Epithelial cell of prostate (primary cell): ENCODE data around the gene KAT8.
A peak's percentile ranks its signal among the peaks of the same experiment; 100 is the strongest.
"Not testable (repeated sequence)": the region's sequence is repeated elsewhere in the genome, so short reads cannot be mapped to it uniquely, and the experiment has no call there.

ENCODE experiments used
- DNase-seq: peaks from one replicate; pipeline ENCODE4 v3.0.0-alpha.2; 2011; ENCODE audit warnings: low read depth, low spot score
- H3K27ac ChIP-seq: fragments of 450-650 bp; 2 replicates; pipeline ENCODE4 v1.5.1; 2017; ENCODE audit warnings: mild to moderate bottlenecking

The KAT8 gene

GRCh38 chr16:31083556-31083955 is 33.9 kb upstream of the KAT8 start:
- H3K27ac ChIP-seq: no peak overlapping the region
- no peak for DNase-seq

GRCh38 chr16:31083981-31084380 is 33.5 kb upstream of the KAT8 start:
- H3K27ac ChIP-seq: no peak overlapping the region
- DNase-seq: no peak

- peak overlapping the region; percentile 17 for H3K27ac ChIP-seq
- no peak for DNase-seq
Measured at GRCh38 chr16:31084584-31085302, 32.7 kb upstream of the KAT8 start.

GRCh38 chr16:31085411-31085810 is 32.1 kb upstream of the KAT8 start:
- peak overlapping the region; percentile 17 for H3K27ac ChIP-seq
- no peak for DNase-seq

DNA sequence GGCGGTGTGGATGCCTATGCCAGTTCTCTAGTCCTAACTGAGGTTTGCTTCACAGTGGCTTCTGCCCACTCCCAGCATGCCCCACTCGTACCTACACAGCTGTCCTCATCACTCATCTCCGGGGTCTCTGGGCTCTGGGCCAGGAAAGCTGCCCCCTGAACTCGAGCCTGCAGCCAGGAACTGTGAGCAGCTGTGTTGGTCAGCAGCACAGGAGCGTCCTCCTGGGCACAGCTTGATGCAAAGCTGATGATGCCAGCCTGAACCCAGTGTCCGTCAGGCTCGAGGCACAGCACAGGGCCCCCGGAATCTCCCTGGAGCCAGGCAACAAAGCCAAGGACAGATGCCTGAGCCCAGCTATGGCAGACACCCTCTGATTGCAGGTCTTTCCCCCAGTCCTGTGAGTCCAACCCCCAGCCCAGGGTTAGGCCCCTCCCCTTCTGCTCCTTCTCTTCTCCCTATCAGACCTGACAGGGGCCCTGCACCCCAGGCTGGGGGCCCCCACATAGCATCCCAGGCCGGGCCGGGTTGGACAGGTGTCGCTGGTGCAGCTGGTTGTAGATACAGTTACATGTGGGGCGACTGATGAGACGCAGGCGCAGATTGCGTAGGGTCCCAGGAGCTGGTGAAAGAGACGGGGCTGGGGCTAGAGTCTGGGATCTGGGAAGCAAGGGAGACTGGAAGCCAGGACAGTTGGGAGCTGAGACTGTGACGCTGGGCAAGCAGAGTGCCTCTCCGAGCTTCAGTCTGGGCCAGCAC is 31.4 kb upstream of the KAT8 start:
- DNase-seq: no peak
- no peak overlapping the region for H3K27ac ChIP-seq

DNA sequence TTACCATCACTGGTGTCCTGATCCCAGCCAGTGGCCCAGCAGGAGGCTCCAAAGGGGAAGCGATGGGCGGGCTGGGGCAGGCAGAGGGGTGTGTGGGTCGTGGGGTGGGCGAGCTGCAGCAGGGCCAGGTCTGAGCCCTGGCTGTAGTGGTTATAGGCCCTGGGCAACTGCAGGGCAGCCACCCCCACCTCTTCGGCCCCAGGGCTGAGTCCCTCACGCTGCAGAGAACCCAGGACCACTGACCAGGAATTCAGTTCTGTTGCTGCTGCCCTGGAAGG is 30.9 kb upstream of the KAT8 start:
- H3K27ac ChIP-seq: no peak overlapping the region
- no peak for DNase-seq

DNA sequence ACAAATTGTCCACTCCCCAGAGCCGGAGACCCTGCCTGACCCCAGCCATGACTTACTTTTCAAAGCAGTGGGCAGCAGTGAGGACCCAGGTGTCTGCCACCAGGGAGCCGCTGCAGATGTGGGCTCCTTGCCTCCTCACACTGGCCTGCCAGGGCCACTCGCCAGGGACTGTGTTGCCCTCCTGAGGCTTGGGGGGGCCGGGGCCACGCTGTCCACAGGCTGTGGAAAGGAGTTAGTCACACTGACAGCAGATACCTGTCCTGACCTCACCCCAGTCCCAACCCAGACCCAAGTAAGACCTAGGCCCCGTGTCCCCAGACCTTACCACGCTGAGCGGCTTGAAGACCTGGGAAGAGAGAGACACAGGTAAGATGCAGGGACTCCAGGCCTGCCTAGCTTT is 30.0 kb upstream of the KAT8 start:
- no peak for DNase-seq
- no peak overlapping the region for H3K27ac ChIP-seq

DNA sequence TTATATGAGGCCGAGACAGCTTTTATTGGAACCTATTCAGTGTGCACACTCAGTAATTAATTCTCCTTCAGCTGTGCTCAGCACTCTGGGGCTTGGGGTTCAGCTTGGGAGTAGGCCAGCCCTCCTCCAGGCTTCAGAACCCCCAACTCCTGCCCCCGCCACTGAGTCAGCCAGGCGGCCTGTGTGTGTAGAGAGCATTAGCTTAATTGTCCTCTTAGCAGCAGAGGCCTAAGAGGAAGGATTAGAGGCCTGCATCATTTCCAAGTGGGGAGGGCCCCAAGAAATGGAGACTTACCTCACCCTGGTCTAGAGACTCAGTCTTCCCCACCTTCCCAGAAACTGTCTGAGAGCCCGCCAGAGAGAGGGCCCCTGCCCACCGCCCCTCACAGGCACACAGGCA is 29.5 kb upstream of the KAT8 start:
- no peak for DNase-seq
- H3K27ac ChIP-seq: no peak overlapping the region

DNA sequence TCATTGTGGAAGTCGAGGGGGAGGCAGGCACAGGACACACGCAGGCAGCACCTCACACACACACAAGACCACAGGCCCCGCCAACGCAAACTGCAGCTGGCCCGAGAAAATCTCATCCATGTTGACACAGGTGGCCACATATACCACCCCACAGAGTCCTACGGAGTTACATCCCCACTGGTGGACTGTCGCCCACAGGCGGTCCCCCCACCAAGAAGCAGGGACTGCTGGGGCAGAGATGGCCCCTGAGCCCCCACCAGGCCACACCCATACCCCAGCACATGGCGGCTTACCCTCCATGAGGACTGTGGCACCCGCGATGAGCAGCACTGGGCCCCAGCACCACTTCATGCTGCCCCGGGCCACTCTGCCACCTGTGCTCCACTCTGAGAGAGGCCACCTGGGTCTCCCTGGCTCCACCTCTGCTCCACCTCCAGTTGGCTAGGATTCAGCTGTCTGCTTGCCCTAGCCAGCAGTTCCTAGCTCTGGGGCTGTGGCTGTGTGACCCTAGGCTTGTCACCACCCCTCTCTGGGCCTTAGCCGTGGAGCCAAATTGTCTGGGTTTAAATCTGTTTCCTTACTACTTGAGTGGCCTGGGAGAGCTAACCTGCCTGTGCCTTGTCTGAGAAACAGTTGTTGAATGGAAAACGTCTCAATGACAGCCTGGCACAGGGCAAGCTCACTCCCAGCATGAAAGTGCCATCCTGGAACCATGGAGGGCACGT is 28.8 kb upstream of the KAT8 start, which contains the start of gene PRSS53:
Gene PRSS53, minus strand, starts transcription at position 485 of the 725 bp plus-strand sequence. Its CDS starts 134 bp downstream, at position 351.
- H3K27ac ChIP-seq: no peak within 1 kb of the TSS
- no peak for DNase-seq

DNA sequence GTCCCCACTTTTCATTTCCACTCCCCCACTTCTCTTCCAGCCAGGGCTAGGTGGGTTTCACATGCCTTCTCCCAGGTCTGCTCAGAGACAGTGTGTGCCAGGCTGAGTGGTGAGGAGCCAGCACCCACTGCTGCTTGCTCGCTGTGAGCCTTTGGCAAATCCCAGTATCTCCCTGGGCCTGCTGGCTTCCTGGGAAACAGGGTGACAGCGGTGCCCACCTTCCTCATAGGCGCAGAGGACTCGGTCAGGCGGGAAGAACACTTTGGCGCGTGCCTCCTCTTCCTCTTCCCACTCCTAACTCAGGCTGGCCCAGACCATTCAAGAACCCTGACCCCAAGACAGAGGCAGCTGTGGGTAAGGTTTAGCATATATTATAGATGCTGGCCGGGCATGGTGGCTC is 28.3 kb upstream of the KAT8 start:
- no peak for DNase-seq
- no peak overlapping the region for H3K27ac ChIP-seq

GRCh38 chr16:31090540-31090939 is 26.9 kb upstream of the KAT8 start:
- no peak for DNase-seq
- no peak overlapping the region for H3K27ac ChIP-seq

- no peak for DNase-seq
Measured at GRCh38 chr16:31092330-31092729, 25.1 kb upstream of the KAT8 start.

GRCh38 chr16:31093132-31093703 is 24.2 kb upstream of the KAT8 start:
- no peak overlapping the region for H3K27ac ChIP-seq

More at GRCh38 chr16:31092330-31092729, 25.1 kb upstream of the KAT8 start:
- no peak overlapping the region for H3K27ac ChIP-seq

DNA sequence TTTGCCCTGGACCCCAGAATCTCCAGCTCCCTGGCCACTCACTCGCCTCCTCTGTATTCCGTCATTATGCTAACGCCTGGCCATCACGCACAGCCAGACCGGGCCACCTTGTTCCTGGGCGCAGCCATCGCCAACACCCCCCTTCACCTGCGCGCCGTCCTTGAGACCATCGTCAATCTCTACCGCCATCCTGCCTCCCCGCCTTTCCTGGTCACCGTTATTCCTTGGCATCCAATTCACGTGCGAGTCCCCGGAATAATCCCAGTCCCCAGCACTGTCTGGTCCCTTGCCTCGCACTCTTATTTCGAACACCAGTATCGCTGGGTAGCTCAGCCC is 23.4 kb upstream of the KAT8 start:
- no peak for DNase-seq
- peak overlapping the region; percentile 70 for H3K27ac ChIP-seq

More at GRCh38 chr16:31093132-31093703, 24.2 kb upstream of the KAT8 start:
- no peak for DNase-seq

- peak; percentile 88 for DNase-seq
- H3K27ac ChIP-seq: peak within 1 kb of the TSS; percentile 70
Measured at GRCh38 chr16:31094424-31095120, 22.9 kb upstream of the KAT8 start, which contains the start of gene VKORC1. VKORC1 (minus strand) TSS chr16:31094797; CDS start chr16:31094729, 68 bp downstream.

- H3K27ac ChIP-seq: no peak overlapping the region
- DNase-seq: no peak
Measured at GRCh38 chr16:31099860-31100638, 17.4 kb upstream of the KAT8 start.

- not testable (repeated sequence) for H3K27ac ChIP-seq, DNase-seq
Measured at GRCh38 chr16:31100876-31101641, 16.4 kb upstream of the KAT8 start.

DNA sequence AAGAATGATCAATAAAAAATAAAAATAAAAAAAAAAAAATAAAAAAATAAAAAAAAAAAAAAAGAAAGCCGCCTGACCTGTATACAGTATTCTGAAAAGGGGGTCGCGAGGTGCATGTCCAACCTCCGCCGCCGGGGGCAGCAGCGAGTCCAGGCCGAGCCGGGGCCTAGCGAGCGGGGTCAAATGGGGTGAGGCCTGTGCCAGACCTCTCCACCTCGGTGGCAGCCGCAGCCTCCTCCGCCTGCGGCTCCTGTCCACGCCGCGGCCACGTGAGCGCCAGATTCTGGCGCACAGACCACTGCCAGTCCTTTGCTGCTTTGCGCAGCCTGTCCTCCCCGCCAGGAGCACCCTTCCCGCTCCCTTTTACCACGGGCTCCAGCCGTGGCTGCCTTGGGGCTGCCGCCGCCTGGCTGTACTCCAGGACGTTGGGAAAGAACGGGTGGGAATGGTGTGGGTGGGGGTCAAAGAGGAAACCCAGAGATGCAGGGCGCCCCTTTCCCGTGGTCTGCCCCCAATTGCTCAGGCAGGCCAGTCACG is 11.7 kb upstream of the KAT8 start:
- DNase-seq: no peak
- no peak overlapping the region for H3K27ac ChIP-seq
